ENCODE results near the gene MAD1L1. TPM values are rescaled to one million over a fixed set of nuclear protein-coding genes. Genes with fewer than 3 reads are reported as not detected.

The MAD1L1 gene
- total RNA-seq, 4 donors from 2014 or later = 8.0 to 52.7 (median 26.7) TPM

DNA sequence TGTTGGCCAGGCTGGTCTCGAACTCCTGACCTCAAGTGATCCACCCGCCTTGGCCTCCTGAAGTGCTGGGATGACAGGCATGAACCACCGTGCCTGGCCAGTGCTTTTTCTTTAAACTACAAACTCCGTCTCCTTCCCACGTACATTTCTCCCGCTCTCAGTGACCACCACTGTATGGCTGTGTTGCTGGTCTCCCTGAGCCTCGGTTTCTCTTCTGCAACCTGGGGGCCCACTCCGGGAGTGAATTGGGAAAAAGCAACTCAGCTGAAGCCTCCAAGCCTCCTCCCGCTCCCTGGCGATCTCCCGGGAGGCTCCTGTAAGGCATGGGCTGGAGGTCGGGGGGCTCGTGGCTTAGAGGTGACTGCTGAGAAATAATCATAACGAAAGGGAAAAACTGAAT is 426.4 kb downstream of the MAD1L1 start:
- DNase-seq = no peak
- H3K36me3 ChIP-seq = no peaks in the 10 kb centered on the region
- no peaks in the 10 kb centered on the region for H3K4me1 ChIP-seq
- in situ Hi-C loops (cut with MboI; ENCODE audit: low pct_ligation_motif_present in 1 of 4, low pct_unique_long_range_greater_than_20kb in 1 of 4, low sequenced_read_pairs in 3 of 4) (no loop called here), intact Hi-C loops (cut with DNase I; ENCODE audit: low total_unique reads) (no loop called here)
- no peak overlapping the region for H3K4me3 ChIP-seq
- no peaks in the 10 kb centered on the region for H3K9me3 ChIP-seq
- TF ChIP-seq, protein P1, sequence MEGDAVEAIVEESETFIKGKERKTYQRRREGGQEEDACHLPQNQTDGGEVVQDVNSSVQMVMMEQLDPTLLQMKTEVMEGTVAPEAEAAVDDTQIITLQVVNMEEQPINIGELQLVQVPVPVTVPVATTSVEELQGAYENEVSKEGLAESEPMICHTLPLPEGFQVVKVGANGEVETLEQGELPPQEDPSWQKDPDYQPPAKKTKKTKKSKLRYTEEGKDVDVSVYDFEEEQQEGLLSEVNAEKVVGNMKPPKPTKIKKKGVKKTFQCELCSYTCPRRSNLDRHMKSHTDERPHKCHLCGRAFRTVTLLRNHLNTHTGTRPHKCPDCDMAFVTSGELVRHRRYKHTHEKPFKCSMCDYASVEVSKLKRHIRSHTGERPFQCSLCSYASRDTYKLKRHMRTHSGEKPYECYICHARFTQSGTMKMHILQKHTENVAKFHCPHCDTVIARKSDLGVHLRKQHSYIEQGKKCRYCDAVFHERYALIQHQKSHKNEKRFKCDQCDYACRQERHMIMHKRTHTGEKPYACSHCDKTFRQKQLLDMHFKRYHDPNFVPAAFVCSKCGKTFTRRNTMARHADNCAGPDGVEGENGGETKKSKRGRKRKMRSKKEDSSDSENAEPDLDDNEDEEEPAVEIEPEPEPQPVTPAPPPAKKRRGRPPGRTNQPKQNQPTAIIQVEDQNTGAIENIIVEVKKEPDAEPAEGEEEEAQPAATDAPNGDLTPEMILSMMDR (IDR thresholded peaks at IDR 0.05) = no peak
- TF ChIP-seq EP300 (IDR thresholded peaks at IDR 0.05; ENCODE audit: low read depth) (no peak), POLR2A (IDR thresholded peaks at IDR 0.05) (no peak), POLR2AphosphoS5 (IDR thresholded peaks at IDR 0.05) (no peak)
- H3K27me3 ChIP-seq = no peaks in the 10 kb centered on the region
- no peak overlapping the region for H3K27ac ChIP-seq
- WGBS, 2 donors (ENCODE audit: low coverage in 1 of 2) = 78 to 84% methylated on average over 11 to 14 of the region's 14 CpGs

DNA sequence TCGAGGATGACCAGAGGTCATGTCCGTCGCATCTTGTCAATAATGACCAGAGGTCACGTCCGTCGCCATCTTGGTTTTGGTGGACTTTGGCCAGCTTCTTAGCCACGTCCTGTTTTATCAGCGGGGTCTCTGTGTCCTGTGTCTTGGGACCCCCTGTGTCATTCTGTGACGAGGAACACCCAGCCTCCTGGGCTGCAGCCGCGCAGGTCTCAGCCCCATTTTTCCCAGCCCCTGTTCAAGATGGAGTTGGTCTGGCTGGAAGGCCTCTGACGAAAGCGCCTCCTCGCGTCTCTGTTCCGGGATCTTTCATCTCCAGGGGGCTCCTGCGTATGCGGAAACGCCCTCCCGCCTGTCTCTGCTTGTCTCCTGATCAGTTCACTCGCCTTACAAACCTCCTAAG is 428.4 kb downstream of the MAD1L1 start:
- Histone ChIP-seq H3K27me3 (no peaks in the 10 kb centered on the region), H3K36me3 (no peaks in the 10 kb centered on the region), H3K9me3 (no peaks in the 10 kb centered on the region), H3K27ac (no peak overlapping the region), H3K4me1 (no peaks in the 10 kb centered on the region), H3K4me3 (no peak overlapping the region)
- no peak for DNase-seq
- in situ Hi-C loops (cut with MboI; ENCODE audit: low pct_ligation_motif_present in 1 of 4, low pct_unique_long_range_greater_than_20kb in 1 of 4, low sequenced_read_pairs in 3 of 4) (no loop called here), intact Hi-C loops (cut with DNase I; ENCODE audit: low total_unique reads) (no loop called here)
- 90 to 92% methylated on average over 10 to 21 of the region's 21 CpGs for WGBS, 2 donors (ENCODE audit: low coverage in 1 of 2)
- TF ChIP-seq POLR2A (IDR thresholded peaks at IDR 0.05) (no peak), EP300 (IDR thresholded peaks at IDR 0.05; ENCODE audit: low read depth) (no peak), POLR2AphosphoS5 (IDR thresholded peaks at IDR 0.05) (no peak)
- TF ChIP-seq, protein P1 (IDR thresholded peaks at IDR 0.05) = no peak

DNA sequence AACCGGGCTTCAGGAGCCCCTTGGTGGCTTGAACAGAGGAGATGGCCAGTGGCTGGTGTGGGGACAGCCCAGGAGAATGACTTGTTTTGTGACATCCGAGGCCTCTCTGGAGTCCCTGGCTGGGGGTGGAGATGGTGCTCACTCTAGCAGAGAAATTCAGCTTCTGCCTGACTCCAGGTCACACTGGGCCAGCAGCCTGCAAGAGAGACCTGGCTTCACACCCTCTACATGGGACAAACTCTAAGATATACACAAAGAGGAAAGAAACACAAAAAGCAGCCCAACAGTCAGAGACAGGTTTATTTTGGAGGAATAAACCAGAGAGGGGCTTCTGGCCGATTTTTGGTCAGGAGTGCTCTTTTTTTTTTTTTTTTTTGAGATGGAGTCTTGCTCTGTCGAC is 429.8 kb downstream of the MAD1L1 start:
- 52 to 61% methylated on average over 2 to 4 of the region's 4 CpGs for WGBS, 2 donors (ENCODE audit: low coverage in 1 of 2)
- TF ChIP-seq EP300 (IDR thresholded peaks at IDR 0.05; ENCODE audit: low read depth) (no peak), POLR2A (IDR thresholded peaks at IDR 0.05) (no peak), POLR2AphosphoS5 (IDR thresholded peaks at IDR 0.05) (no peak)
- TF ChIP-seq, protein P1 (IDR thresholded peaks at IDR 0.05) = no peak
- intact Hi-C loops (cut with DNase I; ENCODE audit: low total_unique reads) = no loop called here
- Histone ChIP-seq H3K4me3 (no peak overlapping the region), H3K9me3 (no peaks in the 10 kb centered on the region), H3K4me1 (no peaks in the 10 kb centered on the region), H3K27me3 (no peaks in the 10 kb centered on the region), H3K36me3 (no peaks in the 10 kb centered on the region), H3K27ac (no peak overlapping the region)
- in situ Hi-C loops (cut with MboI; ENCODE audit: low pct_ligation_motif_present in 1 of 4, low pct_unique_long_range_greater_than_20kb in 1 of 4, low sequenced_read_pairs in 3 of 4) = no loop called here
- no peak for DNase-seq

DNA sequence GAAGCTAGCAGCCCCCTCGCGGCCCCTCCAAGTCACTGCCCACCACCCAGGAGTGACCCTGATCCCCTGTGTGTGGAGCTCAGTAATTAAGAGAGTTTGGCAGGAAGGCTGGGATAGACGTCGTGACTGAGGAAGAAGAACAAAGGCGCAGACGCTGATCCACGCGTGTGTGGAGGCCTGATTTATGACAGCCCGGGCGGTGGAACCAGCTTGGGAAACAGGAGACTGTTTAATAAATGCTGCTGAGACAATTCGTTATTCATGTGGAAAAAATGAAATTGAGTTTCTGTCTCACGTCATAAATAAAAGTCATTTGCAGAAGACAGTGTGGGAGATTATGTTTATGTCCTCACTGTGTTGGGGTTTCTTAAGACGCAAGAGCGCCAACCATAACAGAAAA is 431.8 kb downstream of the MAD1L1 start:
- DNase-seq = no peak
- 32 to 58% methylated on average over 12 to 14 of the region's 14 CpGs for WGBS, 2 donors (ENCODE audit: low coverage in 1 of 2)
- in situ Hi-C loops (cut with MboI; ENCODE audit: low pct_ligation_motif_present in 1 of 4, low pct_unique_long_range_greater_than_20kb in 1 of 4, low sequenced_read_pairs in 3 of 4) = no loop called here

More for the DNA sequence above, 431.8 kb downstream of the MAD1L1 start:
- Histone ChIP-seq H3K27me3 (peaks cover 2% of the 10 kb centered on the region), H3K4me3 (no peak overlapping the region), H3K27ac (no peak overlapping the region), H3K4me1 (no peaks in the 10 kb centered on the region), H3K36me3 (no peaks in the 10 kb centered on the region), H3K9me3 (no peaks in the 10 kb centered on the region)
- TF ChIP-seq EP300 (IDR thresholded peaks at IDR 0.05; ENCODE audit: low read depth) (no peak), POLR2A (IDR thresholded peaks at IDR 0.05) (no peak), POLR2AphosphoS5 (IDR thresholded peaks at IDR 0.05) (no peak)
- TF ChIP-seq, protein P1 (IDR thresholded peaks at IDR 0.05) = no peak
- intact Hi-C loops (cut with DNase I; ENCODE audit: low total_unique reads) = no loop called here
